Prostate gland (tissue), 1 donor: ENCODE data around the gene RAP1GAP.

Experiments
- POLR2A ChIP-seq: fragments of 450-650 bp; IDR thresholded peaks from one replicate; pipeline ENCODE4 v1.6.1; 2016; ENCODE audit warnings: antibody characterized with exemption, mild to moderate bottlenecking
- POLR2AphosphoS5 ChIP-seq: sonication (generic); formaldehyde crosslinking; IDR thresholded peaks from one replicate; pipeline ENCODE4 v1.6.1; 2017; ENCODE audit warnings: antibody characterized with exemption

DNA sequence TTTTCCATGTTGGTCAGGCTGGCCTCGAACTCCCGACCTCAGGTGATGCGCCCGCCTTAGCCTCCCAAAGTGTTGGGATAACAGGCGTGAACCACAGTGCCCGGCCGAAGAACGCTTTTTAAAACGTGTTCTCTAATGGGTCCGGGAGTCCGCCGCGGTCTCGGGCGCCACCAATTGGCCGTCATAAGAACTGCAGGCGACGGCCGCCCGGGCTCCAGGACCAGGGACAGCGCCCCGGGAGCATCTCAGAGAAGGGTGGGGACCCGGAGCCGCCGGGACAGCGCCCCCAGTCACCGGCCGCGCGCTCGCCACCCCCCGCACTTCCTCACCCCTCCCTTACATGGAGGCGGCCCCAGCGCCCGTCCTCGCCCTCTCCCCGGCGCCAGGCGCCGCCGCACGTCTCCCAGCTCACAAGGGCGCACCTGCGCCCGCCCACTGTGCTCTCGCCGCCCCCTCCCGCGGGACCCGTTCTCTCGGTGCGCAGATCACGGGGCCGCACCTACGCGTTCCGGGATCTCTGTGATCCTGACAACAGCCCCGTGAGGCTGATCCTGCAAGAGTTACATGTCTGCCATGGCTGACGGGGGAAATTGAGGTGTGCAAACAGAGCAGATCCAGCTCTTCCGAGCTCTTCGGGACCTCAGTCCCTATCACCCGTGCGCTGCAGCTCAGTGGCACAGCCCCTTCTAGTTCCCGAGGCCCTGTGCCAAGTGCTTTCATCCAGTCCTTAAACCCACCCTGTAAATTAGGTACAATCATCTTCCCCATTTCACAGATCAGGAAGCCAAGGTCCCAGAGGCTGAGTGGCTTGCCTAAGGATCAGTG, 9.8 kb downstream of the RAP1GAP start:
- TF ChIP-seq POLR2AphosphoS5 (peak; percentile 43), POLR2A (no peak)
